Measurements from ENCODE around the gene KCNJ6.

GRCh38 chr21:37869661-37870060, 46.6 kb downstream of the KCNJ6 start:
- TF ChIP-seq CTCF (IDR thresholded peaks at IDR 0.05) (no peak), EZH2phosphoT487 (IDR thresholded peaks at IDR 0.05) (no peak)
